Uterus (tissue), 2 donors: ENCODE results near the gene KCNE1.

Experiments used
- POLR2A ChIP-seq, 2 donors: fragments of 450-650 bp; IDR thresholded peaks; one replicate each; pipeline ENCODE4 v1.6.1; 2016; ENCODE audit warnings: antibody characterized with exemption in 2 of 2, mild to moderate bottlenecking in 1 of 2, moderate library complexity in 1 of 2
- TF ChIP-seq, protein P1 (sequence below), 4 experiments: fragments of 200-600 bp in 2 of 4; fragments of 450-650 bp in 2 of 4; sonication (generic) in 2 of 4; IDR thresholded peaks; one replicate each; pipeline ENCODE4 v1.5.1; 2016 to 2019; ENCODE audit warnings: antibody characterized with exemption in 4 of 4, mild to moderate bottlenecking in 2 of 4, moderate library complexity in 1 of 4

- TF ChIP-seq POLR2A (IDR thresholded peaks at IDR 0.05): no peak
- TF ChIP-seq, protein P1, sequence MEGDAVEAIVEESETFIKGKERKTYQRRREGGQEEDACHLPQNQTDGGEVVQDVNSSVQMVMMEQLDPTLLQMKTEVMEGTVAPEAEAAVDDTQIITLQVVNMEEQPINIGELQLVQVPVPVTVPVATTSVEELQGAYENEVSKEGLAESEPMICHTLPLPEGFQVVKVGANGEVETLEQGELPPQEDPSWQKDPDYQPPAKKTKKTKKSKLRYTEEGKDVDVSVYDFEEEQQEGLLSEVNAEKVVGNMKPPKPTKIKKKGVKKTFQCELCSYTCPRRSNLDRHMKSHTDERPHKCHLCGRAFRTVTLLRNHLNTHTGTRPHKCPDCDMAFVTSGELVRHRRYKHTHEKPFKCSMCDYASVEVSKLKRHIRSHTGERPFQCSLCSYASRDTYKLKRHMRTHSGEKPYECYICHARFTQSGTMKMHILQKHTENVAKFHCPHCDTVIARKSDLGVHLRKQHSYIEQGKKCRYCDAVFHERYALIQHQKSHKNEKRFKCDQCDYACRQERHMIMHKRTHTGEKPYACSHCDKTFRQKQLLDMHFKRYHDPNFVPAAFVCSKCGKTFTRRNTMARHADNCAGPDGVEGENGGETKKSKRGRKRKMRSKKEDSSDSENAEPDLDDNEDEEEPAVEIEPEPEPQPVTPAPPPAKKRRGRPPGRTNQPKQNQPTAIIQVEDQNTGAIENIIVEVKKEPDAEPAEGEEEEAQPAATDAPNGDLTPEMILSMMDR (IDR thresholded peaks at IDR 0.05): no peak
Measured at GRCh38 chr21:34559089-34559631, 47.1 kb upstream of the KCNE1 start.
